HepG2 (cell line): ENCODE measurements around the gene CDC123. TPM values are rescaled to one million over a fixed set of nuclear protein-coding genes. Genes with fewer than 3 reads are reported as not detected.
A peak's percentile ranks its signal among the peaks of the same experiment; 100 is the strongest.

Experiments
- GTF2F1 ChIP-seq: fragments of 150-350 bp; IDR thresholded peaks from 2 replicates; pipeline ENCODE4 v1.6.1; 2014; ENCODE audit warnings: low read length
- HDAC2 ChIP-seq: sonication (generic); formaldehyde crosslinking; IDR thresholded peaks from 2 replicates; pipeline ENCODE4 v1.4.0; 2020; ENCODE audit warnings: missing genetic modification reagents
- HNF4A ChIP-seq: sonication (generic); formaldehyde crosslinking; IDR thresholded peaks from 2 replicates; pipeline ENCODE4 v1.4.0; 2020; ENCODE audit warnings: missing genetic modification reagents
- HNRNPL ChIP-seq: fragments of 200-400 bp; formaldehyde crosslinking; IDR thresholded peaks from 2 replicates; pipeline ENCODE4 v1.6.1; 2017; ENCODE audit warnings: mild to moderate bottlenecking, low read depth, low read length
- JUNB ChIP-seq: sonication (generic); formaldehyde crosslinking; IDR thresholded peaks from 2 replicates; pipeline ENCODE4 v1.8.0; 2022; ENCODE audit warnings: missing genetic modification reagents, mild to moderate bottlenecking, borderline replicate concordance
- KAT2B ChIP-seq: fragments of 150-350 bp; IDR thresholded peaks from 2 replicates; pipeline ENCODE4 v1.6.1; 2014; ENCODE audit warnings: low read depth, low read length, borderline replicate concordance
- MYNN ChIP-seq: sonication (generic); formaldehyde crosslinking; IDR thresholded peaks from 2 replicates; pipeline ENCODE4 v1.4.0; 2020; ENCODE audit warnings: mild to moderate bottlenecking, low read depth, missing genetic modification reagents
- ONECUT2 ChIP-seq: sonication (generic); formaldehyde crosslinking; IDR thresholded peaks from 2 replicates; pipeline ENCODE4 v1.4.0; 2020; ENCODE audit warnings: missing genetic modification reagents
- REL ChIP-seq: sonication (generic); formaldehyde crosslinking; conservative IDR thresholded peaks from 2 replicates; pipeline ENCODE4 v1.8.0; 2022; ENCODE audit warnings: mild to moderate bottlenecking, missing genetic modification reagents, moderate library complexity
- RFX3 ChIP-seq: IDR thresholded peaks from 2 replicates; pipeline ENCODE4 v1.6.1; 2016; ENCODE audit warnings: missing biosample characterization, missing genetic modification reagents
- TBX3 ChIP-seq: fragments of 450-650 bp; IDR thresholded peaks from 2 replicates; pipeline ENCODE4 v1.6.1; 2017; ENCODE audit warnings: antibody characterized with exemption, mild to moderate bottlenecking, inconsistent platforms, borderline replicate concordance
- ZBTB38 ChIP-seq: sonication (generic); formaldehyde crosslinking; IDR thresholded peaks from 2 replicates; pipeline ENCODE4 v1.5.1; 2020; ENCODE audit warnings: mild to moderate bottlenecking, missing genetic modification reagents
- ZNF101 ChIP-seq: sonication (generic); formaldehyde crosslinking; IDR thresholded peaks from 2 replicates; pipeline ENCODE4 v1.4.0; 2020; ENCODE audit warnings: mild to moderate bottlenecking, low read depth, missing genetic modification reagents, borderline replicate concordance
- ZNF614 ChIP-seq: IDR thresholded peaks from 2 replicates; pipeline ENCODE4 v1.6.1; 2018; ENCODE audit warnings: missing biosample characterization, missing genetic modification reagents, inconsistent platforms, borderline replicate concordance
- ZNF615 ChIP-seq: sonication (generic); formaldehyde crosslinking; IDR thresholded peaks from 2 replicates; pipeline ENCODE4 v1.5.0; 2020; ENCODE audit warnings: mild to moderate bottlenecking, missing genetic modification reagents, borderline replicate concordance
- ZNF883 ChIP-seq: sonication (generic); formaldehyde crosslinking; IDR thresholded peaks from 2 replicates; pipeline ENCODE4 v1.5.1; 2020; ENCODE audit warnings: mild to moderate bottlenecking, missing genetic modification reagents; ENCODE audit errors: not compliant biosample characterization
- polyA plus RNA-seq, 8 experiments: library from polyadenylated mRNA; depleted of rRNA in 3 of 8; stranded (reverse) in 7 of 8; unstranded in 1 of 8; fragments of >200 nt; fragmentation: Illumina TruSeq in 4 of 8; extraction: Trizol in 4 of 8; gene quantifications; 2 replicates each; pipeline versions ENCODE4 v1.2.1 to v1.2.3, GENCODE V29; 2011 to 2016; ENCODE audit warnings: low read depth in 4 of 8, missing spikeins in 1 of 8, mixed read lengths in 1 of 8; ENCODE audit not compliant: insufficient read depth in 1 of 8
- total RNA-seq, 5 experiments: library from RNA; depleted of rRNA; stranded (reverse); fragments of >200 nt; fragmentation: Illumina TruSeq; extraction: Trizol; gene quantifications; 2 replicates each; pipeline ENCODE4 v1.2.3, GENCODE V29; 2016; ENCODE audit warnings: low read depth in 1 of 5
- TF ChIP-seq, protein P1 (sequence below): sonication (generic); formaldehyde crosslinking; IDR thresholded peaks from 2 replicates; pipeline ENCODE4 v1.8.1; 2022; ENCODE audit warnings: mild to moderate bottlenecking, missing genetic modification reagents
- TF ChIP-seq, protein P2 (sequence below): sonication (generic); formaldehyde crosslinking; IDR thresholded peaks from 2 replicates; pipeline ENCODE4 v1.5.1; 2020; ENCODE audit warnings: missing genetic modification reagents, mild to moderate bottlenecking, borderline replicate concordance
- TF ChIP-seq, protein P3 (sequence below): sonication (generic); formaldehyde crosslinking; IDR thresholded peaks from 2 replicates; pipeline ENCODE4 v1.4.0; 2020; ENCODE audit warnings: missing genetic modification reagents
- TF ChIP-seq, protein P4 (sequence below): sonication (generic); formaldehyde crosslinking; conservative IDR thresholded peaks from 2 replicates; pipeline ENCODE4 v1.8.0; 2022; ENCODE audit warnings: missing genetic modification reagents
- TF ChIP-seq, protein P5 (sequence below): sonication (generic); formaldehyde crosslinking; IDR thresholded peaks from 2 replicates; pipeline ENCODE4 v1.4.0; 2020; ENCODE audit warnings: missing genetic modification reagents; ENCODE audit errors: not compliant biosample characterization

CDC123 gene
- total and polyA plus RNA-seq, 2 of the 13 experiments (the other 11 are each of a cell fraction or from before 2014, with no cell fraction given) = 63.3 to 153 TPM

DNA sequence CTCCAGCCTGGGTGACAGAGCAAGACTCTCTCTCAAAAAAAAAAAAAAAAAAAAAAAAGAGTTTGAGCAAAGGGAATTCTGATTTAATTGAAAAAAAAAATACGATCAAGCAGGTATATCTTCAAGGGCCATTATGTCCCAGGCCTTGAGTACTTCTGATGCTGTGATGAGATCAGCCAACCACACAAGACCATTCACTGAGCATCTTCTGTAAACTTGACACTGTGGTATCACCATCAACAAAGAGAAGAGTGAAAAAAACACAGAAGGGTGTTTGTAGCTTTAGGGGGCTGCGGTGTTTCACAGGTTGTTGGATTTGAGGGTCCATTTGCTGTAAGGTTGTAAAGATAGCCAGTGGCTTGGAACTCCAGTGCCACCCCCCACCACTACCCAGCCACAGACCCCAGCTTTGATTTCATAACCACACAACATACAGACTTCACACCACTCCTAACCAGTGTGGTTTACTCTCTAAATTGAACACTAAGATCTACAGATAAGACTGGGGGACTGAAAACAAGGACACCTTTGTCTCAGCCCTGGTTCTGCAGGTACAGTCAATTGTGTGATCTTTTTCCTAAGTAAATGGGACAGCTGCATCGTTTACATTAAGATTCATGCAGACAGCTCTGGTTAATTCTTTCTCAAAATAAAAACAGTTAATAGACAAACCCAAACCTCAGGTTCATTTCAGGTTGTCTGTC, 66.4 kb downstream of the CDC123 start (continued):
- TF ChIP-seq, protein P1, sequence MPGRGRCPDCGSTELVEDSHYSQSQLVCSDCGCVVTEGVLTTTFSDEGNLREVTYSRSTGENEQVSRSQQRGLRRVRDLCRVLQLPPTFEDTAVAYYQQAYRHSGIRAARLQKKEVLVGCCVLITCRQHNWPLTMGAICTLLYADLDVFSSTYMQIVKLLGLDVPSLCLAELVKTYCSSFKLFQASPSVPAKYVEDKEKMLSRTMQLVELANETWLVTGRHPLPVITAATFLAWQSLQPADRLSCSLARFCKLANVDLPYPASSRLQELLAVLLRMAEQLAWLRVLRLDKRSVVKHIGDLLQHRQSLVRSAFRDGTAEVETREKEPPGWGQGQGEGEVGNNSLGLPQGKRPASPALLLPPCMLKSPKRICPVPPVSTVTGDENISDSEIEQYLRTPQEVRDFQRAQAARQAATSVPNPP (CRISPR knock-in tag) = no peak
- no peak for TF ChIP-seq MYNN (CRISPR knock-in tag)
- TF ChIP-seq RFX3 (CRISPR knock-in tag) = no peak
- TF ChIP-seq HDAC2 (CRISPR knock-in tag) = peak; percentile 57; the same call in 1 of the 2 replicates
- TF ChIP-seq HNF4A = no peak
- TF ChIP-seq, protein P2, sequence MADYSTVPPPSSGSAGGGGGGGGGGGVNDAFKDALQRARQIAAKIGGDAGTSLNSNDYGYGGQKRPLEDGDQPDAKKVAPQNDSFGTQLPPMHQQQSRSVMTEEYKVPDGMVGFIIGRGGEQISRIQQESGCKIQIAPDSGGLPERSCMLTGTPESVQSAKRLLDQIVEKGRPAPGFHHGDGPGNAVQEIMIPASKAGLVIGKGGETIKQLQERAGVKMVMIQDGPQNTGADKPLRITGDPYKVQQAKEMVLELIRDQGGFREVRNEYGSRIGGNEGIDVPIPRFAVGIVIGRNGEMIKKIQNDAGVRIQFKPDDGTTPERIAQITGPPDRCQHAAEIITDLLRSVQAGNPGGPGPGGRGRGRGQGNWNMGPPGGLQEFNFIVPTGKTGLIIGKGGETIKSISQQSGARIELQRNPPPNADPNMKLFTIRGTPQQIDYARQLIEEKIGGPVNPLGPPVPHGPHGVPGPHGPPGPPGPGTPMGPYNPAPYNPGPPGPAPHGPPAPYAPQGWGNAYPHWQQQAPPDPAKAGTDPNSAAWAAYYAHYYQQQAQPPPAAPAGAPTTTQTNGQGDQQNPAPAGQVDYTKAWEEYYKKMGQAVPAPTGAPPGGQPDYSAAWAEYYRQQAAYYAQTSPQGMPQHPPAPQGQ (CRISPR knock-in tag) = no peak
- TF ChIP-seq, protein P3, sequence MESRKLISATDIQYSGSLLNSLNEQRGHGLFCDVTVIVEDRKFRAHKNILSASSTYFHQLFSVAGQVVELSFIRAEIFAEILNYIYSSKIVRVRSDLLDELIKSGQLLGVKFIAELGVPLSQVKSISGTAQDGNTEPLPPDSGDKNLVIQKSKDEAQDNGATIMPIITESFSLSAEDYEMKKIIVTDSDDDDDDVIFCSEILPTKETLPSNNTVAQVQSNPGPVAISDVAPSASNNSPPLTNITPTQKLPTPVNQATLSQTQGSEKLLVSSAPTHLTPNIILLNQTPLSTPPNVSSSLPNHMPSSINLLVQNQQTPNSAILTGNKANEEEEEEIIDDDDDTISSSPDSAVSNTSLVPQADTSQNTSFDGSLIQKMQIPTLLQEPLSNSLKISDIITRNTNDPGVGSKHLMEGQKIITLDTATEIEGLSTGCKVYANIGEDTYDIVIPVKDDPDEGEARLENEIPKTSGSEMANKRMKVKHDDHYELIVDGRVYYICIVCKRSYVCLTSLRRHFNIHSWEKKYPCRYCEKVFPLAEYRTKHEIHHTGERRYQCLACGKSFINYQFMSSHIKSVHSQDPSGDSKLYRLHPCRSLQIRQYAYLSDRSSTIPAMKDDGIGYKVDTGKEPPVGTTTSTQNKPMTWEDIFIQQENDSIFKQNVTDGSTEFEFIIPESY (CRISPR knock-in tag) = no peak
- no peak for TF ChIP-seq ZNF101
- TF ChIP-seq HNRNPL = no peak
- TF ChIP-seq, protein P4, sequence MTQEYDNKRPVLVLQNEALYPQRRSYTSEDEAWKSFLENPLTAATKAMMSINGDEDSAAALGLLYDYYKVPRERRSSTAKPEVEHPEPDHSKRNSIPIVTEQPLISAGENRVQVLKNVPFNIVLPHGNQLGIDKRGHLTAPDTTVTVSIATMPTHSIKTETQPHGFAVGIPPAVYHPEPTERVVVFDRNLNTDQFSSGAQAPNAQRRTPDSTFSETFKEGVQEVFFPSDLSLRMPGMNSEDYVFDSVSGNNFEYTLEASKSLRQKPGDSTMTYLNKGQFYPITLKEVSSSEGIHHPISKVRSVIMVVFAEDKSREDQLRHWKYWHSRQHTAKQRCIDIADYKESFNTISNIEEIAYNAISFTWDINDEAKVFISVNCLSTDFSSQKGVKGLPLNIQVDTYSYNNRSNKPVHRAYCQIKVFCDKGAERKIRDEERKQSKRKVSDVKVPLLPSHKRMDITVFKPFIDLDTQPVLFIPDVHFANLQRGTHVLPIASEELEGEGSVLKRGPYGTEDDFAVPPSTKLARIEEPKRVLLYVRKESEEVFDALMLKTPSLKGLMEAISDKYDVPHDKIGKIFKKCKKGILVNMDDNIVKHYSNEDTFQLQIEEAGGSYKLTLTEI (CRISPR knock-in tag) = no peak
- no peak for TF ChIP-seq ZBTB38
- no peak for TF ChIP-seq ONECUT2 (CRISPR knock-in tag)
- TF ChIP-seq JUNB (CRISPR knock-in tag) = 0 out of 2 replicates have a peak, but pooled peaks have one; percentile 32
- no peak for TF ChIP-seq GTF2F1
- TF ChIP-seq ZNF883 = no peak
- TF ChIP-seq KAT2B = no peak
- no peak for TF ChIP-seq REL
- TF ChIP-seq ZNF615 (CRISPR knock-in tag) = no peak
- TF ChIP-seq ZNF614 (CRISPR knock-in tag) = no peak
- peak; percentile 85; the same call in 1 of the 2 replicates for TF ChIP-seq TBX3
- TF ChIP-seq, protein P5, sequence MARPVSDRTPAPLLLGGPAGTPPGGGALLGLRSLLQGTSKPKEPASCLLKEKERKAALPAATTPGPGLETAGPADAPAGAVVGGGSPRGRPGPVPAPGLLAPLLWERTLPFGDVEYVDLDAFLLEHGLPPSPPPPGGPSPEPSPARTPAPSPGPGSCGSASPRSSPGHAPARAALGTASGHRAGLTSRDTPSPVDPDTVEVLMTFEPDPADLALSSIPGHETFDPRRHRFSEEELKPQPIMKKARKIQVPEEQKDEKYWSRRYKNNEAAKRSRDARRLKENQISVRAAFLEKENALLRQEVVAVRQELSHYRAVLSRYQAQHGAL = no peak
